GM12878 (cell line): ENCODE data around the gene AKT3.

Experiments
- CBFB ChIP-seq: IDR thresholded peaks from 2 replicates; pipeline ENCODE4 v1.6.1; 2016; ENCODE audit warnings: antibody characterized with exemption, low read depth
- NRF1 ChIP-seq: conservative IDR thresholded peaks from 2 replicates; pipeline ENCODE4 v1.6.1; 2011; ENCODE audit warnings: mild to moderate bottlenecking, low read depth, low read length, improper control_type of control experiment
- POLR2A ChIP-seq: IDR thresholded peaks from 2 replicates; pipeline ENCODE4 v1.6.1; 2011; ENCODE audit warnings: low read depth, mild to moderate bottlenecking, low read length
- RAD21 ChIP-seq: IDR thresholded peaks from 2 replicates; pipeline ENCODE4 v1.6.1; 2011; ENCODE audit warnings: mild to moderate bottlenecking, low read depth, low read length, moderate library complexity; ENCODE audit not compliant: insufficient read depth
- TCF12 ChIP-seq: IDR thresholded peaks from 2 replicates; pipeline ENCODE4 v1.6.1; 2011; ENCODE audit warnings: low read depth, mild to moderate bottlenecking, low read length
- TF ChIP-seq, protein P1 (sequence below), 3 experiments: IDR thresholded peaks in 2 of 3; conservative IDR thresholded peaks in 1 of 3; 2 replicates each; pipeline ENCODE4 v1.5.1; 2011; ENCODE audit warnings: low read depth in 3 of 3, low read length in 3 of 3, mild to moderate bottlenecking in 3 of 3, control low read depth in 2 of 3, moderate library complexity in 2 of 3, inconsistent platforms in 1 of 3, mixed read lengths in 1 of 3; ENCODE audit not compliant: control insufficient read depth in 2 of 3, insufficient read depth in 1 of 3; ENCODE audit errors: extremely low read depth in 1 of 3

DNA sequence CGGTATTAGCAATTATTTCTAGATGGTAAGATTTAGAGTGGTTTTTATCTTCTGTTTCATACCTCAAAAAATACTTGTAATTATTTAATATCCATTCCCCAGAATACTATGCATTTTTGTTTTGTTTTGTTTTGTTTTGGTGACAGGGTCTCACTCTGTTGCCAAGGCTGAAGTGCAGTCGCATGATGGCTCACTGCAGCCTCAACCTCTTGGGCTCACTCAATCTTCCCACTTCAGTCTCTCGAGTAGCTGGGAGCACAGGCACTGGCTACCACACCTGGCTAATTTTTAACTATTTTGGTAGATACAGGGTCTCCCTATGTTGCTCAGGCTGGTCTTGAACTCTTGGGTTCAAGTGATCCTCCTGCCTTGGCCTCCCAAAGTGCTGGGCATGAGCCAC lies 252.7 kb downstream of the AKT3 start:
- TF ChIP-seq CBFB = no peak
- no peak for TF ChIP-seq NRF1
- no peak for TF ChIP-seq POLR2A
- no peak for TF ChIP-seq TCF12
- TF ChIP-seq RAD21 = no peak
- TF ChIP-seq, protein P1, sequence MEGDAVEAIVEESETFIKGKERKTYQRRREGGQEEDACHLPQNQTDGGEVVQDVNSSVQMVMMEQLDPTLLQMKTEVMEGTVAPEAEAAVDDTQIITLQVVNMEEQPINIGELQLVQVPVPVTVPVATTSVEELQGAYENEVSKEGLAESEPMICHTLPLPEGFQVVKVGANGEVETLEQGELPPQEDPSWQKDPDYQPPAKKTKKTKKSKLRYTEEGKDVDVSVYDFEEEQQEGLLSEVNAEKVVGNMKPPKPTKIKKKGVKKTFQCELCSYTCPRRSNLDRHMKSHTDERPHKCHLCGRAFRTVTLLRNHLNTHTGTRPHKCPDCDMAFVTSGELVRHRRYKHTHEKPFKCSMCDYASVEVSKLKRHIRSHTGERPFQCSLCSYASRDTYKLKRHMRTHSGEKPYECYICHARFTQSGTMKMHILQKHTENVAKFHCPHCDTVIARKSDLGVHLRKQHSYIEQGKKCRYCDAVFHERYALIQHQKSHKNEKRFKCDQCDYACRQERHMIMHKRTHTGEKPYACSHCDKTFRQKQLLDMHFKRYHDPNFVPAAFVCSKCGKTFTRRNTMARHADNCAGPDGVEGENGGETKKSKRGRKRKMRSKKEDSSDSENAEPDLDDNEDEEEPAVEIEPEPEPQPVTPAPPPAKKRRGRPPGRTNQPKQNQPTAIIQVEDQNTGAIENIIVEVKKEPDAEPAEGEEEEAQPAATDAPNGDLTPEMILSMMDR (IDR thresholded peaks at IDR 0.05 in 2 of 3, conservative IDR thresholded peaks at IDR 0.05 in 1 of 3; ENCODE audit: control insufficient read depth in 2 of 3, extremely low read depth in 1 of 3, insufficient read depth in 1 of 3, low read depth in 3 of 3, low read length in 3 of 3) = no peak
